NCI-H524 (cell line): Measurements from ENCODE around the gene INHBC.
"Not testable (repeated sequence)": the region's sequence is repeated elsewhere in the genome, so short reads cannot be mapped to it uniquely, and the experiment has no call there.

ENCODE experiments used
- DNase-seq, 2 experiments: peaks; one replicate each; lab custom pipeline; 2025; lab: John Stamatoyannopoulos, UW

Gene INHBC, protein sequence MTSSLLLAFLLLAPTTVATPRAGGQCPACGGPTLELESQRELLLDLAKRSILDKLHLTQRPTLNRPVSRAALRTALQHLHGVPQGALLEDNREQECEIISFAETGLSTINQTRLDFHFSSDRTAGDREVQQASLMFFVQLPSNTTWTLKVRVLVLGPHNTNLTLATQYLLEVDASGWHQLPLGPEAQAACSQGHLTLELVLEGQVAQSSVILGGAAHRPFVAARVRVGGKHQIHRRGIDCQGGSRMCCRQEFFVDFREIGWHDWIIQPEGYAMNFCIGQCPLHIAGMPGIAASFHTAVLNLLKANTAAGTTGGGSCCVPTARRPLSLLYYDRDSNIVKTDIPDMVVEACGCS

DNA sequence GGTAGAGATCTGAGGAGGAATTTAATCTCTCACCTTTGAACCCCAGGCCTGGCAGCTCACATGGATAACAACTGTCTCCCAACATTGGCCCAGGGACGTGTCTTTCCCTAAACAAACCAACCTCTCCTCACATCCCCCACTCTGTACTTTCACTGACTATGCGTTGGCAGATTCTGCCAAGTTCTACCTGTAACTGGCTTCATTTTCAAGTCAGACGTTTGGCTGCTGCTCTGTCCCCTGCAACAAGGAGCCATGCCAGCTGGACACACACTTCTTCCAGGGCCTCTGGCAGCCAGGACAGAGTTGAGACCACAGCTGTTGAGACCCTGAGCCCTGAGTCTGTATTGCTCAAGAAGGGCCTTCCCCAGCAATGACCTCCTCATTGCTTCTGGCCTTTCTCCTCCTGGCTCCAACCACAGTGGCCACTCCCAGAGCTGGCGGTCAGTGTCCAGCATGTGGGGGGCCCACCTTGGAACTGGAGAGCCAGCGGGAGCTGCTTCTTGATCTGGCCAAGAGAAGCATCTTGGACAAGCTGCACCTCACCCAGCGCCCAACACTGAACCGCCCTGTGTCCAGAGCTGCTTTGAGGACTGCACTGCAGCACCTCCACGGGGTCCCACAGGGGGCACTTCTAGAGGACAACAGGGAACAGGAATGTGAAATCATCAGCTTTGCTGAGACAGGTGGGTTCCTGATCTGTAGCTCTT lies at the start of gene INHBC:
TSS of gene INHBC (plus strand) at position 268 of the 707 bp plus-strand sequence. CDS start at position 371, 103 bp downstream.
- no peak for DNase-seq

DNA sequence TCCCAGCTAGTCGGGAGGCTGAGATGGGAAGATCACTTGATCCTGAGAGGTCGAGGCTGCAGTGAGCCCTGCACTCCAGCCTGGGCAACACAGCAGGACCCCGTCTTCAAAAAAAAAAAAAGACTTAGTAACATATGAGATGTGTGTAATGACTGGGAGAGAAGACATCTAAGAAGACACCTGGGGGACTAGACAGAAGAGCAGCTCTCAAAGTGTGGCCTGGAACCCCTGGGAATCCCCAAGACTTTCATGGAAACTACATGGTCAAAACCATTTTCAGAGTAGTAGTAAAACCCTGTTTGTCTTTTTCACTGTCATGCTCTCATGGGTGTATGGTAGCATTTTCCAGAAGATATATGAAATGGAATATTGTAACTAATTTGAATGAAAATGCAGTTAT lies 49.0 kb upstream of the INHBC start:
- no peak for DNase-seq

DNA sequence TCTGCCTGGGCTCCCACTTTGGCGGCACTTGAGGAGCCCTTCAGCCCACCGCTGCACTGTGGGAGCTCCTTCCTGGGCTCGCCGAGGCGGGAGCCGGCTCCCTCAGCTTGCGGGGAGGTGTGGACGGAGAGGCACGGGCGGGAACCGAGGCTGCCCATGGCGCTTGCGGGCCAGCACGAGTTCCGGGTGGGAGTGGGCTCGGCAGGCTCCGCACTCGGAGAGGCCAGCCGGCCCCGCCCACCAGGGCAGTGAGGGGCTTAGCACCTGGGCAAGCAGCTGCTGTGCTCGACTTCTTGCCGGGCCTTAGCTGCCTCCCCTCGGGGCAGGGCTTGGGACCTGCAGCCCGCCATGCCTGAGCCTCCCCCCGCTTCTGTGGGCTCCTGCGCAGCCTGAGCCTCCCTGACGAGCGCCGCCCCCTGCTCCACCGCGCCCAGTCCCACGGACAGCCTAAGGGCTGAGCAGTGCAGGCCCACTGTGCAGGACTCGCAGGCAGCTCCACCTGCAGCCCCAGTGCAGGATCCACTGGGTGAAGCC lies 48.3 kb upstream of the INHBC start:
- DNase-seq, result no peak

DNA sequence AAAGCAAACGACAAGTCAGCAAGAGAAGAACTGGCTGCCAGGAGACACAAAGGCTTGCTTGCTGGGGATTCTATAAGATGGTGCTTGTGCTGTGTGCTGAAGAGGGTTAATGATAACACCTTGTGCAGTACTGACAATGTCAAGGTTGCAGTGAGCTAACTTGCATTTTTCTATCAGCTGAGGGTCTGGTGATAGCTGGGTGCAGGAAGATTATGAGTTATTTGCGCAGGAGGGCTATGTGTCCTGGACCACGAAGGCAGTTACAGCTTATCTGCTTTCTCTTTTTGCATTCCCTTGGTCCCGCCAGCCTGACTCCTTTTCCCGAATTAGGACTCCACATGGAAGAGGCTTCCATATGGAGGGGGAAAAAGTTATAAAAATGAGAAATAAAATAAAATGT lies 46.2 kb upstream of the INHBC start:
- no peak for DNase-seq

DNA sequence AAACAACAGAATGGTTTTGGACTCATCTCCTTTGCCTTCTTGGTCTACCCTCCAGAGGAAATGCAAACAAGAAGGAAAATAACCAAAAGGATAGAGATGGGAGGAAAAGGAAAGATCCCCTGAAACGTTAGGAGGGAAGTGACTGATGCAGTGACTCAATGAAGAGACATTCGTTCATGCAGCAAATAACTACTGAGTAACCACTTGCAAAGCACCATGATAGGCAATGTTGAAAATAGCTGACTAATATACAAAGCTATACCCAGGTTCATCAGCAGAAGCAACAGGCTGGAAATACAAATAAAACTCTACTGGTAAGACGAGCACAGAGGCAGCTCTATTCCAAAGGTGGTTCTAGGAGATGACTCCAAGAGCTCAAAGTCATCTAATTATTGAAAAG lies 45.6 kb upstream of the INHBC start:
- no peak for DNase-seq

DNA sequence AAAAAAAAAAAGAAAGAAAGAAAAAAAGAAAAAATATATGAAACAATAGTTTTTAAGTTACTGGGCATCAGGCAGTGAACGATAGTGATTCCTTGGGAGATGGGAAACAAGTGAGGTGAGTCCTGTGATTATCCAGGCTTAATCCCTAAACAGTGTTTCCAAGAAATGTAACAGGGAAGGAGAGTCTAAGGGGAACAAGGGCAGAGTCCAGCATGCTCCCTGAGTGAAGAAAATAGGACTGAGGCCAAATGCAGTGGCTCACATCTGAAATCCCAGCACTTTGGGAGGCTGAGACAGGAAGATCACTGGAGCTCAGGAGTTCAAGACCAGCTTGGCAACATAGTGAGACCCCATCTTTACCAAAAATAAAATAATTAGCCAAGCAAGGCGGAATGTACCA lies 44.4 kb upstream of the INHBC start:
- DNase-seq, result no peak

DNA sequence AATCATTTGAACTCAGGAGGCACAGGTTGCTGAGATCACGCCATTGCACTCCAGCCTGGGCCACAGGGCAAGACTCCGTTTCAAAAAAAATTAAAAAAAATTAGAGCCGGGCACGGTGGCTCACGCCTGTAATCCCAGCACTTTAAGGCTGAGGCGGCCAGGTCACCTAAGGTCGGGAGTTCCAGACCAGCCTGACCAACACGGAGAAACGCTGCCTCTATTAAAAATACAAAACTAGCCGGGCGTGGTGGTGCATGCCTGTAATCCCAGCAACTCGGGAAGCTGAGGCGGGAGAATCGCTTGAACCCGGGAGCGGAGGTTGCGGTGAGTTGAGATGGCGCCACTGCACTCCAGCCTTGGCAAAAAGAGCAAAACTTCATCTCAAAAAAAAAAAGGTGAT lies 39.5 kb upstream of the INHBC start:
- no peak for DNase-seq

DNA sequence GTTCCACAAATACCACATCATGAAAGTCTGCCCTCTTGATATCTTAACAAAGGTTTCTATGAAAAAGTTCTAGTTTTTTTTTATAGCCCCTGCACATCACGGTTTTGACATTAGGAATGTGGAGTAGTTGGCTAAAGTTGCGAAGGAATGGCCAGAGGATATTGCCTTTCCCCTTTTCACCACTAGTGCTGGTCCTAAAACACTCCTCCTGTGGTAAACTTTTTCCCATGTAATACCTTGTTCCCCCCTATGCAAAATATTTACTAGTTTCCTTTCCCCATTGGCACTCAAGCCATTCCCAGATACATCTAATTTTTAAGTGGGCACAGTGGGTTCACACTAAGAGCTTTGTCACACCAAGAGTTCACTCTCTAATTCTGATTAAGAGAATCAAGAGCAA lies 37.1 kb upstream of the INHBC start:
- no peak for DNase-seq

DNA sequence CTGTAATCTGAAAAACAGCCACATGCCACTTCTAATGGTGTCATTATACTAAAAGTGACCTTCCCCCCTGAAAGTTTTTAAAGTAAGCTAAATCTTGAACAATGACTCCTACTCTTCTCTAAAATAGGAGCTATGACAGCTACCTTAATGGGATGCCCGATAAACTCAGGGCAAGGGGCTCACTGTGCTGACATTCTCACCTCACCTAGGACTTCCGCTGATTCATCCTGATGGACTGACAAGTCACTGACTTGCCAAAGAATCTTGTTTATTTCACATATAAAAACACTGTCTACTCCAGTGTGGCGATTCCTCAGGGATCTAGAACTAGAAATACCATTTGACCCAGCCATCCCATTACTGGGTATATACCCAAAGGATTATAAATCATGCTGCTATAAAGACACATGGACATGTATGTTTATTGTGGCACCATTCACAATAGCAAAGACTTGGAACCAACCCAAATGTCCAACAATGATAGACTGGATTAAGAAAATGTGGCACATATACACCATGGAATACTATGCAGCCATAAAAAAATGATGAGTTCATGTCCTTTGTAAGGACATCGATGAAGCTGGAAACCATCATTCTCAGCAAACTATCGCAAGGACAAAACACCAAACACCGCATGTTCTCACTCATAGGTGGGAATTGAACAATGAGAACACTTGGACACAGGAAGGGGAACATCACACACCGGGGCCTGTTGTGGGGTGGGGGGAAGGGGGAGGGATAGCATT lies 34.7 kb upstream of the INHBC start:
- DNase-seq, result not testable (repeated sequence)

DNA sequence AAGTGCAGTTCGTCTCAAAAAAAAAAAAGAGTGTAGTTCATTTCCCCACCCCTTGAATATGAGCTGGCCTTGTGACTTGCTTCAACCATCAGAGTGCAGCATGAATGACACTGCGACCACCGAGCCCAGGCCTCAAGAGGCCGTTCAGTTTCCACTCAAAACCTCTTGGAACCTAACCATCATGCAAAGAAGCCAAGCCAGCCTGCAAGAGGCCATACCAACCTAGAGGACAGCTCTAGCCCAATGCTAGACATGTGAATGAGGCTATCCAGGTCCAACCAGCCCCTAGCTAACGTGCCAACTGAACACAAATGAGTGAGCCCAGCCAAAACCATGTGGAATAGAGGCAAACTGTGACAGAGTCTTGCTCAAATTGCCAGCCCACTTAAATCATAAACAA lies 33.4 kb upstream of the INHBC start:
- peak in 1 of 2 experiments; percentile 24 for DNase-seq

DNA sequence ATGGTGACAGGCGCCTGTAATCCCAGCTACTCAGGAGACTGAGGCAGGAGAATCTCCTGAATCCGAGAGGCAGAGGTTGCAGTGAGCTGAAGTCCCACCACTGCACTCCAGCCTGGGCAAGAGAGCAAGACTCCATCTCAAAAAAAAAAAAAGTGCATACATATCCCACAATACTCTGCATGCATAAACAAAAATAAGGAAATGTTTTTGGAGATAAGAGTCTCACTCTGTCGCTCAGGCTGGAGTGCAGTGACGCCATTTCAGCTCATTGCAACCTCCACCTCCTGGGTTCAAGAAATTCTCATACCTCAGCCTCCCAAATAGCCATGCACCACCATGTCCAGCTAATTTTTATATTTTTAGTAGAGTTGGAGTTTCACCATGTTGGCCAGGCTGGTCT lies 32.4 kb upstream of the INHBC start:
- DNase-seq, result not testable (repeated sequence)

DNA sequence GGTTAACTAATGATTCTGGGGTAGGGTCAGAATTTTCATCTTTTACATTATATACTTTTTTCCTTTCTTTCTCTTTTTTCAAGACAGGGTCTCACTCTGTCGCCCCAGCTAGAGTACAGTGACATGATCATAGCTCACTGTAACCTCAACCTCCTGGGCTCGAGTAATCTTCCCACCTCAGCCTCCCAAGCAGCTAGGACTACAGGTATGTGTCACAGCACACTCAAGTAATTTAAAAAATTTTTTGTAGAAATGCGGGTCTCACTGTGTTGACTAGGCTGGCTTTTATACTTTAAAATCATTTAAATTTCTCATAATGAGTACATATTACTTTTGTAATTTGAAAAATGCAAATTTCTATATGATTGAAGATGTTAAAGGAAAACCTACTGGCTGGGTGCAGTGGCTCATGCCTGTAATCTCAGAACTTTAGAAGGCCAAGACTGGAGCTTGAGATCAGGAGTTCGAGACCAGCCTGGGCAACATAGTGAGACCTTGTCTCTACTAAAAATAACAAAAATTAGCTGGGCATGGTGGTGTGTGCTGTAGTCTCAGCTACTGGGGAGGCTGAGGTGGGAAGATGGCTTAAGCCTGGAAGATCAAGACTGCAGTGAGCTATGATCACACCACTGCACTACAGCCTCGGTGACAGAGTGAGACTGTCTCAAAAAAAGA lies 29.5 kb upstream of the INHBC start:
- no peak for DNase-seq

DNA sequence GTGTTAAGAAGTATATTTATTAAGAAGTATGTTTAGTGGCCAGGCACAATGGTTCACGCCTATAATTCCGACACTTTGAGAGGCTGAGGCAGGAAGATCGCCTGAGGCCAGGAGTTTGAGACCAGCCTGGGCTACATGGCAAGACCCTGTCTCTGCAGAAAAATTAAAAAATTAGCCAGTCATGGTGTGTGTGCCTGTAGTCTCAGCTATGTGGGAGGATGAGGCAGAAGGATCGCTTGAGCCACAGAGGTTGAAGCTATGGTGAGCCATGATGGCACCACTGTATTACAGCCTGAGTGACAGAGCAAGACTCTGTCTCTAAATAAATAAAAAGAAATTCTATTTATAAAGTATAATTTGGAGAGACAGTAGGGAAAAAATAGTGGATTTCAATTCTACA lies 24.1 kb upstream of the INHBC start:
- DNase-seq, result no peak

DNA sequence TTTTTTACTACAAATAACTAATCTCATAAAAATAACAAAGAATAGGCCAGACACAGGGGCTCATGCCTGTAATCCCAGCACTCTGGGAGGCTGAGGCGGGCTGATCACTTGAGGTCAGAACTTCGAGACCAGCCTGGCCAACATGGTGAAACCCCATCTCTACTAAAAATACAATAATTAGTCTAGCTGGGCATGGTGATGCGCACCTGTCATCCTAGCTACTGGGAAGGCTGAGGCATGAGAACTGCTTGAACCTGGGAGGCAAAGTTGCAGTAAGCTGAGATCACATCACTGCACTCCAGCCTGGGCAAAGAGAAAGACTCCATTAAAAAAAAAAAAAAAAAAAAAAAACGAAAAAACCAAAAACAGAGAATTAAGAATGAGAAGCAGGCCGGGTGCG lies 20.4 kb upstream of the INHBC start:
- DNase-seq, result not testable (repeated sequence)

DNA sequence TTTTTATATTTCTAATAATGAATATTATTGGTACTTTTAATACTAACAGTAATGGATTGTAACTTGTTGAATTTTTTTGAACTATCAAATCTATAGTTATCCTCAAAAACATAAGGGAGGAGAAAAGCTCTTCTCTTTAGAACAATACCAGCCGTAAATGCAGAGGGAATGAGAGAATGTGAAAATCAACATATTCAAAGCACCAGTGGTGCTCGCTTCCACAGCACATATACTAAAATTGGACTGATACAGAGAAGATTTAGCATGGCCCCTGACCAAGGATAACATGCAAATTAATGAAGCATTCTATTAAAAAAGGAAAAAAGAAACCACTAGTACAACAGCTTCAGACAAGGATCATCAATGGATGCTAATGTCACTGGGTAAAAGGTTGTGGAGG lies 19.5 kb upstream of the INHBC start:
- DNase-seq, result no peak

DNA sequence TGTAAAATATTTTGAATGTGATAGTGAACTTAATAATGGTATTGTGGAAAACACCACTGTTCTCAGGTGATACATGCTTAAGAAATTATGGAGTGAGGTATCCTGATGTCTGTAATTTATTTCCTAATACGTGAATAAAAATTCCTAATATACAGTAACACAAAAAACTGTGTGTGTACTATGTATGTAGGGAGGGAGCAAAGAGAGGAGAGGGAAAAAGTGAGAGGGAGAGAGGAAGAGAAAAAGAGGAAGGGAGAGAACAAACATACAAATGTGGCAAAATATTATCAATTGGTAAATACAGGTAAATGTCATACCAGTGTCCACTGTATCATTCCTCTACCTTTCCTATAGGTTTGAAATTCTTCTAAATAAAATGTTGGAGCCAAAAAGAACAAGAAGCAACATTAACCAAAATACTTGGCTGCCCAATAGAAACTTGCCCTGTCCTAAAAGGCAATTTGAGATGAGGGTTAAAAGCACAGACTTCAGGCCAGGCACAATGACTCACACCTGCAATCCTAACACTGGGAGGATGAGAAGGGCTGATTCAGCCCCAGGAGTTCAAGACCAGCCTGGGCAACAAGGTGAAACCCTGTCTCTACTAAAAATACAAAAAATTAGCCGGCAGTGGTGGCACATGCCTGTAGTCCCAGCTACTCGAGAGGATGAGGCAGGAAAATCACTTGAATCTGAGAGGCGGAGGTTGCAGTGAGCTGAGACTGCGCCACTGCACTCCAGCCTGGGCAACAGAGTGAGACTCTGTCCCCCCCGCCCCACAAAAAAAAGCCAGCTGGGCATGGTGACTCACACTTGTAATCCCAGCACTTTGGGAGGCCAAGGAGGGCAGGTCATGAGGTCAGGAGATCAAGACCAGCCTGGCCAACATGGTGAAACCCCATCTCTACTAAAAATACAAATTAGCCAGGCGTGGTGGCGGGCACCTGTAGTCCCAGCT lies 18.3 kb upstream of the INHBC start:
- DNase-seq, result no peak

DNA sequence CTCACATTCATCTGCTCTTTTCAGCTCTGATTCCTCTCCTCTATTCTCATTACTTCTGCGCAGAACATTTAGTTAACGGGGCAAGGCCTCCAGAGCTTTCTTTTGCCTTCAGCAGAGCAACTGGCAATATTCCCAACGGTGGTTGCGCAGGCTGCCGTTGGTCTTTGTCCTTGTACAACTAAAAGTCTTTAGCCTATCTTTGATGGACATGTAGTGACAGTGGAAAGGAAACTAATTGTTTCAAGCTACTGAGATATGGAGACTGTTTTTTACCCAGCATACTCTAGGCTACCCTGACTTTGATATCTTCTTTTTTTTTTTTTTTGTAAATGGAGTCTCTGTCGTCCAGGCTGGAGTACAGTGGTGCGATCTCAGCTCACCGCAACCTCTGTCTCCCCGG lies 16.3 kb upstream of the INHBC start:
- DNase-seq, result no peak

DNA sequence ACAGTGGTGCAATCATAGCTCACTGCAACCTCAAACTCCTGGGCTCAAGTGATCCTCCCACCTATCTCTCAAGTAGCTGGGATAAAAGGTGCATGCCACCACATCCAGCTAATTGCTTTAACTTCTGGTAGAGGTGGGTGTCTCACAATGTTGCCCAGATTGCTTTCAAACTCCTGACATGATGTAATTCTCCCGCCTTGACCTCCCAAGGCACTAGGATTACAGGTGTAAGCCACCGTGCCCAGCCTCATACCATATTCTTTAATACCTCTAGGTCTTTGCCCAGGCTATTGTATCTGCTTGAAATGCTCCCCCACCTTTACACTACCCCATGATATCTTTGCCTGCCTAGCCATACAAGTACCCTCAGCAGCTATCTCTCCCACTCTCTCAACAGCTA lies 15.1 kb upstream of the INHBC start:
- no peak for DNase-seq

DNA sequence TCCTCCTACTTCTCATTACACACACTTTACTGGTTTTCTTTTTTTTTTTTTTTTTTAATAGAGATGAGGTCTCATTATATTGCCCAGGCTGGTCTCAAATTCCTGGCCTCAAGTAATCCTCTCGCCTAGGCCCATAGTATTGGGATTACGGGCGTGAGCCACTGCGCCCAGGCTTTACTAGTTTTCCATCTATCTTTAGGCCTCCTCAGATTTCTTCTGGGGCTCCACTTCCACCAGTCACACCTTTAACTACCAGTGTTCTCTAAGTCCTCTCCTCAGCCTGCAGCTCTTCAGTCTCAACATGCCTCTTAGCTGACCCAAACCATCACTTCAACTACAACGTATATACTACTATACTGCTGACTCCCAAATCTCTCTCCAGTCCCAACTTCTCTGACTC lies 14.1 kb upstream of the INHBC start:
- DNase-seq, result no peak

DNA sequence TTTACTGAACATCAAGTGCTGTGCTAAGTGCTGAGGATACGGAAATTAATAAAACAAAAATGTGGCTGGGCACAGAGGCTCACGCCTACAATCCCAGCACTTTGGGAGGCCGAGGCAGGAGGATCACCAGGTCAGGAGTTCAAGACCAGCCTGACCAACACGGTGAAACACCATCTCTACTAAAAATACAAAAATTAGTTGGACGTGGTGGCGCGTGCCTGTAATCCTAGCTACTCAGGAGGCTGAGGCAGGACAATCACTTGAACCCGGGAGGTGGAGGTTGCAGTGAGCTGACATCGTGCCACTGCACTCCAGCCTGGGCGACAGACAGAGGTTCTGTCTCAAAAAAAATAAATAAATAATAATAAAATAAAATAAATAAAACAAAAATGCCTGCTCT lies 7.6 kb upstream of the INHBC start:
- DNase-seq, result not testable (repeated sequence)

DNA sequence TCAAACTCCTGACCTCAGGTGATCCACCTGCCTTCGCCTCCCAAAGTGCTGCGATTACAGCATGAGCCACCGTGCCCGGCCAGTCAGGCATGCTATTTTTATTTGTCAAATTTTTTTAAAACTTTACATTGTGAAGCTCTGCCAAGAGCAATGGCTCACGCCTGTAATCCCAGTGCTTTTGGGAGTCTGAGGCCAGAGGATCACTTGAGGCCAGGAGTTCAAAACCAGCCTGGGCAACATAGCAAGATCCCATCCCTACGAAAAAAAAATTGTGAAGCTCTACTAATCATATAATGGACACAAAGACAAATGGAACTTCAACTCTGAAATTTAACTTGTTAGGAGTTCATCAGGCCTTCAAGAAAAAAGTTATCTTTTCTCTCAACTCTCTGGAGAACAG lies 5.6 kb upstream of the INHBC start:
- no peak for DNase-seq
